Parathyroid adenoma (tissue), 2 donors: Measurements from ENCODE around the gene COQ9.

Source experiments
- H2AFZ ChIP-seq: fragments of 300-600 bp; sonication (generic); one replicate; pipeline ENCODE4 v1.7.0; 2017; ENCODE audit warnings: antibody characterized with exemption, mild to moderate bottlenecking
- H3K27ac ChIP-seq: fragments of 300-600 bp; sonication (generic); one replicate; pipeline ENCODE4 v1.7.0; 2017
- H3K27me3 ChIP-seq: fragments of 300-600 bp; sonication (generic); one replicate; pipeline ENCODE4 v1.7.0; 2017; ENCODE audit warnings: low read length; ENCODE audit not compliant: control insufficient read depth, insufficient read depth
- H3K36me3 ChIP-seq: fragments of 300-600 bp; sonication (generic); one replicate; pipeline ENCODE4 v1.7.0; 2017; ENCODE audit warnings: low read length; ENCODE audit not compliant: control insufficient read depth, insufficient read depth
- H3K4me1 ChIP-seq: fragments of 300-600 bp; sonication (generic); one replicate; pipeline ENCODE4 v1.7.0; 2017; ENCODE audit warnings: control low read depth
- H3K4me2 ChIP-seq: fragments of 300-600 bp; sonication (generic); one replicate; pipeline ENCODE4 v1.7.0; 2017; ENCODE audit warnings: low read length
- H3K4me3 ChIP-seq: fragments of 300-600 bp; sonication (generic); one replicate; pipeline ENCODE4 v1.7.0; 2017; ENCODE audit warnings: low read depth, low read length
- H3K79me2 ChIP-seq: fragments of 300-600 bp; sonication (generic); one replicate; pipeline ENCODE4 v1.7.0; 2017; ENCODE audit warnings: control low read depth
- H3K9ac ChIP-seq: fragments of 300-600 bp; sonication (generic); one replicate; pipeline ENCODE4 v1.7.0; 2017; ENCODE audit warnings: mild to moderate bottlenecking
- H3K9me3 ChIP-seq: fragments of 300-600 bp; sonication (generic); one replicate; pipeline ENCODE4 v1.7.0; 2017; ENCODE audit warnings: low read length; ENCODE audit not compliant: control insufficient read depth
- TF ChIP-seq, protein P1 (sequence below): fragments of 300-600 bp; sonication (generic); IDR thresholded peaks from one replicate; pipeline ENCODE4 v1.7.0; 2017; ENCODE audit warnings: antibody characterized with exemption, mild to moderate bottlenecking
- donor health status: primary hyperparathyroidism.

COQ9 gene

DNA sequence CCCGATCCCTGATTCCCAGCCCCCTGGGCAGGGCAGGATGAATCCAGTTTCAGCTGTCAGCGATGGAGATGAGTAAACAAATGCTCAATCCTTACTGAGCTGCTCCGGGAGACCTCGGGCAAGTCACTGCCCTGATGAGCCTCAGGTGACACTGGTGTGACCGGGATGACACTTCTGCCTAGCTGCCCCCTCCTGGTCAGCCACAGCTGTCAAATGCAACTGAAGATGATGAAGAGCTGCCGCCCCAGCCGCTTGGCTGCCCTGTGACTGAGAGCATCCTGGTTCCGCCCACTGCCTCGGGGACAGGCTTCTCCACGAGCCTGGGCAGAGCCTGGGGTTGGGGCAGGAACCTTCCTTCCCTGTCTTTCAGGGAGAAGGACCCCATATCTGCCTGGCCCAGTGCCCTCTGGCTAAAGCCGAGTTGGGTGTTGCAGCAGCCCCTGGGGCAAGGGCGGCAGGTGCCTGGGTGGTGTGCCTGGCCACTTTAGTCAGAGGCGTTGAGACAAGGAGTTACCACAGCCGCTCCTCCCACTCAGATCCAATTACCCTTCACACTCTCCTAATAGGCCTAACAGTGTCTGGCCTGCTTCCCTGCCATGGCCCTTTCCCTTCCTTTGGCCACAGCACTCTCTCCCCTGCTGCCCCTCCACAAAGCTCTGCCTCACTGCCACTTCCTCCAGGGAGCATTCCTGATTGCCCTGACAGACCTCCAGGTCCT lies 37.2 kb upstream of the COQ9 start:
- no peak overlapping the region for H3K4me2 ChIP-seq
- no peak overlapping the region for H2AFZ ChIP-seq
- TF ChIP-seq, protein P1, sequence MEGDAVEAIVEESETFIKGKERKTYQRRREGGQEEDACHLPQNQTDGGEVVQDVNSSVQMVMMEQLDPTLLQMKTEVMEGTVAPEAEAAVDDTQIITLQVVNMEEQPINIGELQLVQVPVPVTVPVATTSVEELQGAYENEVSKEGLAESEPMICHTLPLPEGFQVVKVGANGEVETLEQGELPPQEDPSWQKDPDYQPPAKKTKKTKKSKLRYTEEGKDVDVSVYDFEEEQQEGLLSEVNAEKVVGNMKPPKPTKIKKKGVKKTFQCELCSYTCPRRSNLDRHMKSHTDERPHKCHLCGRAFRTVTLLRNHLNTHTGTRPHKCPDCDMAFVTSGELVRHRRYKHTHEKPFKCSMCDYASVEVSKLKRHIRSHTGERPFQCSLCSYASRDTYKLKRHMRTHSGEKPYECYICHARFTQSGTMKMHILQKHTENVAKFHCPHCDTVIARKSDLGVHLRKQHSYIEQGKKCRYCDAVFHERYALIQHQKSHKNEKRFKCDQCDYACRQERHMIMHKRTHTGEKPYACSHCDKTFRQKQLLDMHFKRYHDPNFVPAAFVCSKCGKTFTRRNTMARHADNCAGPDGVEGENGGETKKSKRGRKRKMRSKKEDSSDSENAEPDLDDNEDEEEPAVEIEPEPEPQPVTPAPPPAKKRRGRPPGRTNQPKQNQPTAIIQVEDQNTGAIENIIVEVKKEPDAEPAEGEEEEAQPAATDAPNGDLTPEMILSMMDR = no peak
- H3K4me3 ChIP-seq = no peak overlapping the region
- no peak overlapping the region for H3K9ac ChIP-seq
- no peaks in the 10 kb centered on the region for H3K27me3 ChIP-seq
- no peaks in the 10 kb centered on the region for H3K36me3 ChIP-seq
- H3K79me2 ChIP-seq = no peaks in the 10 kb centered on the region
- H3K27ac ChIP-seq = peak overlapping the region; percentile 24
- H3K9me3 ChIP-seq = no peaks in the 10 kb centered on the region
- no peaks in the 10 kb centered on the region for H3K4me1 ChIP-seq

DNA sequence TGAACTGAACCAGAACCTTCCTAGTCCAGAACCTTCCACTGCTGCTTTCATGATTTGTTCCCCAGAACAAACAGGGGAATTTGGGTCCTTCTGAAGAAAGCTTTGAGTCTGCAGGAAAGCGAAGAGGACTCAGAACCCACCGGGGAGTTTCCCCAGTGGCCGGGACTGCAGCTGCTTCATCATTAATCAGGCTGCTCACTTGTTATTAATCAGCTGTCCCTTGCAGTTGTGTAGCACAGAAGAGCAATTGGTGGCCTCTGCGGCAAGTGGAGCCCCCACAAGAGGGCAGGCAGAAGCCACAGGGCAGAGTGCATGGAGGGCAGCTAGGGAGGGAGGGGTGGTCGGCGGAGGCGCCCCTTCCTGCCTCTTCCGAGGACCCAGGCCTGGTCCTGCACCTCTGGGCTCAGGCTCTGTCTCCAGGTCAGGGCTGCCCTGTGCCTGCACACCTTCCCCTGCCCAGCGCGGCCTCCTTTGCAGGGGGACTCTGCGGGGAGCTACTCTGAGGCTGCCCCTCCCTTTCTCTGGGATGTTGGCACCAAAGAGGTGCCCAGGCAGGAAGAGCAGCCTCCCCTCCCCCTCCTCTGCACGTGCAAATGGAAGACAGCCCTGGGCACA lies 35.8 kb upstream of the COQ9 start:
- no peaks in the 10 kb centered on the region for H3K4me1 ChIP-seq
- no peak overlapping the region for H3K4me2 ChIP-seq
- no peak overlapping the region for H3K4me3 ChIP-seq
- H2AFZ ChIP-seq = no peak overlapping the region
- TF ChIP-seq, protein P1 = no peak
- no peak overlapping the region for H3K27ac ChIP-seq
- no peaks in the 10 kb centered on the region for H3K27me3 ChIP-seq
- no peaks in the 10 kb centered on the region for H3K36me3 ChIP-seq
- no peak overlapping the region for H3K9ac ChIP-seq
- no peaks in the 10 kb centered on the region for H3K79me2 ChIP-seq
- no peaks in the 10 kb centered on the region for H3K9me3 ChIP-seq

DNA sequence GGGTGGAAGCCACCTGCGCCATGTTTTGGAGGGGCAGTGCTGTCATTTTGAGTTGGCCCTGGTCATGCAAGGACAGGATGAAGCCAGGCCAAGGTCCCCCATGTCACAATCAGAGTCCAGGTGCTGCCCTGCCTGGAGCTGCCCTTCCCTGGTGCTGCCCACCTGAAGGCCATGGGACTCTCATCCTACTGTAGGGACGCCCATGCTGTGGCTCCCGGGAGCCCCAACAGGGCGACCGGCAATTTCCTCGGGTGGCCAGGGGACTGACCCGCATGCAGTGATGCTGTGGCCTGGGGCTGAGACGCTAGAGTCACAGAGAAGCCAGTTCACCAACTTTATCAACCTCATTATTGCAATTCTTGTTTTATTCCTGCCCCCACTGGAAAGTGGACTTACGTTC lies 34.7 kb upstream of the COQ9 start:
- TF ChIP-seq, protein P1 = no peak
- Histone ChIP-seq H3K9me3 (no peaks in the 10 kb centered on the region), H3K79me2 (no peaks in the 10 kb centered on the region), H3K36me3 (no peaks in the 10 kb centered on the region), H3K4me2 (no peak overlapping the region), H3K27ac (no peak overlapping the region), H2AFZ (no peak overlapping the region), H3K4me3 (no peak overlapping the region), H3K9ac (no peak overlapping the region), H3K4me1 (peaks cover 7% of the 10 kb centered on the region), H3K27me3 (no peaks in the 10 kb centered on the region)

DNA sequence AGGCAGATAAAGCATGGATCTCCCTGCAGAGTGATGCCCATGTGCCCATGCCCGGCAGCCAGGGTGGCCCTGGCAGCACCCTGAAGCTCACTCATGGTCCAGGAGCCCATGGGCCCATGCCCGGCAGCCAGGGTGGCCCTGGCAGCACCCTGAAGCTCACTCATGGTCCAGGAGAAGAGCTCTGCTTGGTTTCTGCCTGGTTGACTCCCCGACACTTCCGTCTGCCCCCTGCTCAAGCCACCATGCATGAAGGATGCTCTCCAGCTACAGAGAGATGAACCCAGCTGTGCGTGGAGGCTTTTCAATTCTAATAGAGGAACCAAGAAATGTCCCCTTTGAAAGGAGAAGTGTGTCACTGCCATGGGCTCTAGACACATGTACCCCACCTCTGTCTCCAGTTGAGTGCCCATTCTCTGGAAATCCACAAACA lies 34.0 kb upstream of the COQ9 start:
- Histone ChIP-seq H2AFZ (no peak overlapping the region), H3K27ac (no peak overlapping the region)
- TF ChIP-seq, protein P1 = no peak

More for the DNA sequence above, 34.0 kb upstream of the COQ9 start:
- H3K79me2 ChIP-seq = no peaks in the 10 kb centered on the region
- peaks cover 12% of the 10 kb centered on the region for H3K4me1 ChIP-seq
- H3K27me3 ChIP-seq = no peaks in the 10 kb centered on the region
- H3K9ac ChIP-seq = no peak overlapping the region
- no peaks in the 10 kb centered on the region for H3K36me3 ChIP-seq
- no peak overlapping the region for H3K4me2 ChIP-seq
- no peak overlapping the region for H3K4me3 ChIP-seq
- no peaks in the 10 kb centered on the region for H3K9me3 ChIP-seq
